HepG2 (cell line): ENCODE results near the gene ZBTB7C. TPM values are rescaled to one million over a fixed set of nuclear protein-coding genes. Genes with fewer than 3 reads are reported as not detected.

Source experiments
- ATAC-seq: fragments of 200-7000 bp; cut with Tn5 transposase; 3 replicates; pipeline ENCODE4 v1.9.1; 2020; ENCODE audit warnings: mild to moderate bottlenecking, moderate library complexity
- BruUV-seq: library from RNA; stranded (reverse); fragments of 400-500 nt; replicated peaks from 2 replicates; lab custom pipeline; 2021; lab: Mats Ljungman, UMichigan
- CTCF ChIA-PET: fragments of 300-600 bp; formaldehyde crosslinking; extraction: SDS; loops from one replicate; lab custom pipeline; 2021; ENCODE audit warnings: low total read pairs, inconsistent platforms, low intra/inter-chr PET ratio; lab: Yijun Ruan, JAX
- POLR2A ChIA-PET: fragments of 350-600 bp; sonication (Branson Sonifier 250); formaldehyde crosslinking; loops from one replicate; lab custom pipeline; 2020; ENCODE audit warnings: antibody characterized with exemption, inconsistent platforms; lab: Yijun Ruan, JAX
- DNase-seq: peaks from one replicate; pipeline ENCODE4 v3.0.0-alpha.2; 2015; ENCODE audit warnings: low spot score
- FAIRE-seq: peaks from 3 replicates; lab custom pipeline; 2011; peaks lifted over from hg19 to GRCh38; lab: Jason Lieb, UNC
- H2AFZ ChIP-seq: one replicate; pipeline ENCODE4 v1.6.1; 2011; ENCODE audit warnings: low read length, inconsistent platforms
- H3K27ac ChIP-seq: fragments of 300-600 bp; 3 replicates; pipeline ENCODE4 v1.8.0; 2011; ENCODE audit warnings: mixed run types, mild to moderate bottlenecking, mixed read lengths, low read length, inconsistent platforms; ENCODE audit not compliant: insufficient read depth; ENCODE audit errors: extremely low read length
- H3K27me3 ChIP-seq, 2 experiments: fragments of 200-600 bp in 1 of 2; 2 replicates in 1 of 2; 3 replicates in 1 of 2; pipeline versions ENCODE4 v1.6.0 to v1.8.0; 2011; ENCODE audit warnings: low read length in 2 of 2, mild to moderate bottlenecking in 2 of 2, moderate library complexity in 2 of 2, inconsistent platforms in 1 of 2; ENCODE audit not compliant: insufficient read depth in 2 of 2, control insufficient read depth in 1 of 2
- H3K36me3 ChIP-seq, 2 experiments: fragments of 200-600 bp in 1 of 2; replicated peaks in 1 of 2; 2 replicates in 1 of 2; 3 replicates in 1 of 2; pipeline versions ENCODE4 v1.5.1 to v1.8.0; 2011; ENCODE audit warnings: low read length in 2 of 2, inconsistent platforms in 1 of 2; ENCODE audit not compliant: insufficient read depth in 2 of 2, control insufficient read depth in 1 of 2
- H3K4me1 ChIP-seq: 2 replicates; pipeline ENCODE4 v1.5.1; 2012; ENCODE audit warnings: low read length, inconsistent platforms; ENCODE audit not compliant: insufficient read depth
- H3K4me2 ChIP-seq: 2 replicates; pipeline ENCODE4 v1.6.0; 2011; ENCODE audit warnings: low read depth, low read length, inconsistent platforms
- H3K4me3 ChIP-seq, 3 experiments: fragments of 200-600 bp in 1 of 3; sonication (generic), shearing (Covaris generic) in 1 of 3; replicated peaks in 1 of 3; 2 replicates each; pipeline ENCODE4 v1.5.1; 2011 to 2016; ENCODE audit warnings: low read length in 3 of 3, inconsistent platforms in 2 of 3, low read depth in 2 of 3, mild to moderate bottlenecking in 2 of 3, control low read depth in 1 of 3, mixed read lengths in 1 of 3; ENCODE audit not compliant: insufficient read depth in 1 of 3
- H3K79me2 ChIP-seq: one replicate; pipeline ENCODE4 v1.6.1; 2011; ENCODE audit warnings: low read length, inconsistent platforms; ENCODE audit not compliant: insufficient read depth
- H3K9ac ChIP-seq: 2 replicates; pipeline ENCODE4 v1.6.0; 2011; ENCODE audit warnings: mild to moderate bottlenecking, low read depth, low read length, inconsistent platforms; ENCODE audit not compliant: insufficient read depth
- H3K9me3 ChIP-seq: 2 replicates; pipeline ENCODE4 v1.5.1; 2012; ENCODE audit warnings: mild to moderate bottlenecking, low read length
- H4K20me1 ChIP-seq: 2 replicates; pipeline ENCODE4 v1.6.0; 2011; ENCODE audit warnings: inconsistent platforms, mild to moderate bottlenecking, low read length, moderate library complexity; ENCODE audit not compliant: insufficient read depth
- IRX3 ChIP-seq: sonication (generic); formaldehyde crosslinking; IDR thresholded peaks from 2 replicates; pipeline ENCODE4 v1.8.1; 2023; ENCODE audit warnings: mild to moderate bottlenecking, low read depth, missing genetic modification reagents, borderline replicate concordance
- SMAD9 ChIP-seq: sonication (generic); formaldehyde crosslinking; IDR thresholded peaks from 2 replicates; pipeline ENCODE4 v1.5.1; 2020; ENCODE audit warnings: mild to moderate bottlenecking, missing genetic modification reagents
- ZFP91 ChIP-seq: sonication (generic); formaldehyde crosslinking; IDR thresholded peaks from 2 replicates; pipeline ENCODE4 v1.9.0; 2022; ENCODE audit warnings: missing genetic modification reagents, mild to moderate bottlenecking, borderline replicate concordance
- ZNF609 ChIP-seq: sonication (generic); formaldehyde crosslinking; IDR thresholded peaks from 2 replicates; pipeline ENCODE4 v1.4.0; 2020; ENCODE audit warnings: mild to moderate bottlenecking, missing genetic modification reagents, borderline replicate concordance
- WGBS: methylation state at CpG from one replicate; pipeline ENCODE4 v1.1.6; 2017; ENCODE audit warnings: low lambda C conversion rate; 5-methylcytosine and 5-hydroxymethylcytosine counted together
- in situ Hi-C: cut with HindIII; loops from 2 replicates; pipeline ENCODE4 v1.10.0; 2017; ENCODE audit warnings: low pct_unique_long_range_greater_than_20kb; ENCODE audit not compliant: extremely low pct_ligation_motif_present
- intact Hi-C: fragments of 100-400 bp; cut with micrococcal nuclease; formaldehyde crosslinking; loops from one replicate; pipeline ENCODE4 v1.10.0; 2022; ENCODE audit not compliant: unreplicated experiment
- polyA plus RNA-seq, 8 experiments: library from polyadenylated mRNA; depleted of rRNA in 3 of 8; stranded (reverse) in 7 of 8; unstranded in 1 of 8; fragments of >200 nt; fragmentation: Illumina TruSeq in 4 of 8; extraction: Trizol in 4 of 8; gene quantifications; 2 replicates each; pipeline versions ENCODE4 v1.2.1 to v1.2.3, GENCODE V29; 2011 to 2016; ENCODE audit warnings: low read depth in 4 of 8, missing spikeins in 1 of 8, mixed read lengths in 1 of 8; ENCODE audit not compliant: insufficient read depth in 1 of 8
- total RNA-seq, 5 experiments: library from RNA; depleted of rRNA; stranded (reverse); fragments of >200 nt; fragmentation: Illumina TruSeq; extraction: Trizol; gene quantifications; 2 replicates each; pipeline ENCODE4 v1.2.3, GENCODE V29; 2016; ENCODE audit warnings: low read depth in 1 of 5
- TF ChIP-seq, protein P1 (sequence below): sonication (generic); formaldehyde crosslinking; IDR thresholded peaks from 2 replicates; pipeline ENCODE4 v1.5.1; 2020; ENCODE audit warnings: mild to moderate bottlenecking, missing genetic modification reagents, moderate library complexity
- TF ChIP-seq, protein P2 (sequence below): sonication (generic); formaldehyde crosslinking; conservative IDR thresholded peaks from 2 replicates; pipeline ENCODE4 v1.8.0; 2022; ENCODE audit warnings: missing genetic modification reagents

ZBTB7C gene
- total and polyA plus RNA-seq, 2 of the 13 experiments (the other 11 are each of a cell fraction or from before 2014, with no cell fraction given), result 0.01 to 0.04 TPM

DNA sequence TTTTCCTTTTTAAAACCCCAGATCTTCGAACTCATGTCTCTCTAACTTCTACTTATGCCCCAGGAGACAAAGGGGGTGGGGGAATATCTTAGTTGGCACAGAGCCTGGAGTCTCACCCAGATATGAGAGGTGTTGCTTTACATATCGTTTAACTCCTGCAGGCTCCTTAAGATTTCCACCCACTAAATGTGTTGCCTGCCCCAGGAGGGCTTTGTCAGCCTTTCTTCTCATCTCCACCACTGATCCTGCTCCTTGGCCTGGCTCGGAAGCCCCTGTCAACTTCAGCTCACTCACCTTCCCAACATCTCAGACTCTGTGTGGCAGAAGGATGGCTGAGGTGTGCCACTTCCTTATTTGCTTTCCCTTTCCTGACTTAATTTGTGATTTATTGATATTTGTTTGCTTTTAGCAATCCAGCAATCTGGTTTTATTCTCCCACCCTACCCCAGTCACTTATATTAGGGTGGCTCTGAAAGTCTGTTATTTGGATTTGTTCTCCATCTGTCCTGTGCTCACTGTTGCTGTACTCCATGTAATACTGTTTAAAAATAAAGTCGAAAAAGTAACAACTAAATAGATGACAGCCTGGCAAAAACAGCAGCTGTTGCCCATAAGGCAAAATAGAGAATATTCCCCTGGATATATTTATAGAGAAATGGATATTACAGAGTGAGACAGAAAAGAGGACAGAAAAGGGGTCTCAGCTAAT lies 200.6 kb downstream of the ZBTB7C start:
- no peak for FAIRE-seq
- H3K4me2 ChIP-seq, result no peak overlapping the region
- intact Hi-C loops, result no loop called here
- H3K9ac ChIP-seq, result no peak overlapping the region
- TF ChIP-seq SMAD9 (CRISPR knock-in tag) (no peak), ZNF609 (CRISPR knock-in tag) (no peak), ZFP91 (CRISPR knock-in tag) (no peak), IRX3 (no peak)
- TF ChIP-seq, protein P1, sequence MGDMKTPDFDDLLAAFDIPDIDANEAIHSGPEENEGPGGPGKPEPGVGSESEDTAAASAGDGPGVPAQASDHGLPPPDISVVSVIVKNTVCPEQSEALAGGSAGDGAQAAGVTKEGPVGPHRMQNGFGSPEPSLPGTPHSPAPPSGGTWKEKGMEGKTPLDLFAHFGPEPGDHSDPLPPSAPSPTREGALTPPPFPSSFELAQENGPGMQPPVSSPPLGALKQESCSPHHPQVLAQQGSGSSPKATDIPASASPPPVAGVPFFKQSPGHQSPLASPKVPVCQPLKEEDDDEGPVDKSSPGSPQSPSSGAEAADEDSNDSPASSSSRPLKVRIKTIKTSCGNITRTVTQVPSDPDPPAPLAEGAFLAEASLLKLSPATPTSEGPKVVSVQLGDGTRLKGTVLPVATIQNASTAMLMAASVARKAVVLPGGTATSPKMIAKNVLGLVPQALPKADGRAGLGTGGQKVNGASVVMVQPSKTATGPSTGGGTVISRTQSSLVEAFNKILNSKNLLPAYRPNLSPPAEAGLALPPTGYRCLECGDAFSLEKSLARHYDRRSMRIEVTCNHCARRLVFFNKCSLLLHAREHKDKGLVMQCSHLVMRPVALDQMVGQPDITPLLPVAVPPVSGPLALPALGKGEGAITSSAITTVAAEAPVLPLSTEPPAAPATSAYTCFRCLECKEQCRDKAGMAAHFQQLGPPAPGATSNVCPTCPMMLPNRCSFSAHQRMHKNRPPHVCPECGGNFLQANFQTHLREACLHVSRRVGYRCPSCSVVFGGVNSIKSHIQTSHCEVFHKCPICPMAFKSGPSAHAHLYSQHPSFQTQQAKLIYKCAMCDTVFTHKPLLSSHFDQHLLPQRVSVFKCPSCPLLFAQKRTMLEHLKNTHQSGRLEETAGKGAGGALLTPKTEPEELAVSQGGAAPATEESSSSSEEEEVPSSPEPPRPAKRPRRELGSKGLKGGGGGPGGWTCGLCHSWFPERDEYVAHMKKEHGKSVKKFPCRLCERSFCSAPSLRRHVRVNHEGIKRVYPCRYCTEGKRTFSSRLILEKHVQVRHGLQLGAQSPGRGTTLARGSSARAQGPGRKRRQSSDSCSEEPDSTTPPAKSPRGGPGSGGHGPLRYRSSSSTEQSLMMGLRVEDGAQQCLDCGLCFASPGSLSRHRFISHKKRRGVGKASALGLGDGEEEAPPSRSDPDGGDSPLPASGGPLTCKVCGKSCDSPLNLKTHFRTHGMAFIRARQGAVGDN (CRISPR knock-in tag), result no peak
- TF ChIP-seq, protein P2, sequence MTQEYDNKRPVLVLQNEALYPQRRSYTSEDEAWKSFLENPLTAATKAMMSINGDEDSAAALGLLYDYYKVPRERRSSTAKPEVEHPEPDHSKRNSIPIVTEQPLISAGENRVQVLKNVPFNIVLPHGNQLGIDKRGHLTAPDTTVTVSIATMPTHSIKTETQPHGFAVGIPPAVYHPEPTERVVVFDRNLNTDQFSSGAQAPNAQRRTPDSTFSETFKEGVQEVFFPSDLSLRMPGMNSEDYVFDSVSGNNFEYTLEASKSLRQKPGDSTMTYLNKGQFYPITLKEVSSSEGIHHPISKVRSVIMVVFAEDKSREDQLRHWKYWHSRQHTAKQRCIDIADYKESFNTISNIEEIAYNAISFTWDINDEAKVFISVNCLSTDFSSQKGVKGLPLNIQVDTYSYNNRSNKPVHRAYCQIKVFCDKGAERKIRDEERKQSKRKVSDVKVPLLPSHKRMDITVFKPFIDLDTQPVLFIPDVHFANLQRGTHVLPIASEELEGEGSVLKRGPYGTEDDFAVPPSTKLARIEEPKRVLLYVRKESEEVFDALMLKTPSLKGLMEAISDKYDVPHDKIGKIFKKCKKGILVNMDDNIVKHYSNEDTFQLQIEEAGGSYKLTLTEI (CRISPR knock-in tag), result no peak
- TF ChIP-seq, all 625 proteins: peak for 0
- H3K27me3 ChIP-seq, result no peaks in the 10 kb centered on the region
- ChIA-PET POLR2A (no interaction called here), CTCF (no interaction called here)
- no peak overlapping the region for H3K4me3 ChIP-seq
- no peaks in the 10 kb centered on the region for H3K9me3 ChIP-seq
- H3K36me3 ChIP-seq, result no peaks in the 10 kb centered on the region
- in situ Hi-C loops, result no loop called here
- DNase-seq, result no peak
- no peak for ATAC-seq
- no peaks in the 10 kb centered on the region for H4K20me1 ChIP-seq
- H3K79me2 ChIP-seq, result no peaks in the 10 kb centered on the region
- no peak overlapping the region for H2AFZ ChIP-seq
- H3K27ac ChIP-seq, result no peak overlapping the region
- BruUV-seq, result no TSS peak
- H3K4me1 ChIP-seq, result no peaks in the 10 kb centered on the region
- WGBS, result 2% methylated on average over 3 of the region's 4 CpGs
